Left ventricle myocardium superior (tissue), 1 donor: ENCODE results near the gene NUDT3. TPM values are rescaled to one million over a fixed set of nuclear protein-coding genes. Genes with fewer than 3 reads are reported as not detected.
A peak's percentile ranks its signal among the peaks of the same experiment; 100 is the strongest.

Experiments
- ATAC-seq: fragments of 200-7000 bp; cut with Tn5 transposase; one replicate; pipeline ENCODE4 v1.9.1; 2020; ENCODE audit warnings: mild to moderate bottlenecking, moderate library complexity
- DNase-seq: peaks from one replicate; pipeline ENCODE4 v3.0.0-alpha.2; 2020
- intact Hi-C: fragments of 100-400 bp; cut with micrococcal nuclease; formaldehyde crosslinking; loops from one replicate; pipeline ENCODE4 v1.11.0; 2022
- microRNA-seq: library from miRNA; unstranded; fragments of <30 nt; microRNA quantifications from one replicate; pipeline ENCODE4 v1.2.0, GENCODE V29; 2020; ENCODE audit warnings: borderline number of aligned reads
- total RNA-seq: library from RNA; stranded (reverse); fragmentation: NEBNext Ultra II Directional; extraction: Animal tissue kit (Norgen Biotek cat#: 25700); gene quantifications from one replicate; pipeline ENCODE4 v1.2.1, GENCODE V29; 2021
- donor health status: DM: no; HTN: yes; CAD: no; lungs with severe emphysema.

The NUDT3 gene
- total RNA-seq, 1 donor from 2014 or later = 59.3 TPM

- DNase-seq (peak; percentile 94), ATAC-seq (peak; percentile 94)
- intact Hi-C loops = no loop called here
Measured at GRCh38 chr6:34236443-34237315, 155.8 kb downstream of the NUDT3 start, which contains the start of gene HMGA1. Gene HMGA1 (plus strand): TSS chr6:34236873. CDS start chr6:34240781, 3,908 bp downstream.

DNA sequence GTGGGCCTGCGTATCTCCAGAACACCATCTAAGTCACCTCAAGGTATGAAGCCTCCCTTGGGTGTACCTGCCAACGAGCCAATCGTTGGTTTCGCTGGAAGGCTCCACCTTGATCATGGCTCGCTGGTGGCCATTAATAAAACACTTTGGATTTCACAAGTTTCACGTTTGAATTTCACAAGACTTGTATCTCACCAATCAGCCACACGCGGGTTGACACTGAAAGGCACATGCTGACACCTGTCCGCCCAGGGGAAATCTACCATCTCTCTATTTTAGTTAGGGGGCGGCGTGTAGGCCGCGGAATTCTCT lies 156.4 kb downstream of the NUDT3 start:
- intact Hi-C loops = no loop called here
- DNase-seq = no peak
- no peak for ATAC-seq

DNA sequence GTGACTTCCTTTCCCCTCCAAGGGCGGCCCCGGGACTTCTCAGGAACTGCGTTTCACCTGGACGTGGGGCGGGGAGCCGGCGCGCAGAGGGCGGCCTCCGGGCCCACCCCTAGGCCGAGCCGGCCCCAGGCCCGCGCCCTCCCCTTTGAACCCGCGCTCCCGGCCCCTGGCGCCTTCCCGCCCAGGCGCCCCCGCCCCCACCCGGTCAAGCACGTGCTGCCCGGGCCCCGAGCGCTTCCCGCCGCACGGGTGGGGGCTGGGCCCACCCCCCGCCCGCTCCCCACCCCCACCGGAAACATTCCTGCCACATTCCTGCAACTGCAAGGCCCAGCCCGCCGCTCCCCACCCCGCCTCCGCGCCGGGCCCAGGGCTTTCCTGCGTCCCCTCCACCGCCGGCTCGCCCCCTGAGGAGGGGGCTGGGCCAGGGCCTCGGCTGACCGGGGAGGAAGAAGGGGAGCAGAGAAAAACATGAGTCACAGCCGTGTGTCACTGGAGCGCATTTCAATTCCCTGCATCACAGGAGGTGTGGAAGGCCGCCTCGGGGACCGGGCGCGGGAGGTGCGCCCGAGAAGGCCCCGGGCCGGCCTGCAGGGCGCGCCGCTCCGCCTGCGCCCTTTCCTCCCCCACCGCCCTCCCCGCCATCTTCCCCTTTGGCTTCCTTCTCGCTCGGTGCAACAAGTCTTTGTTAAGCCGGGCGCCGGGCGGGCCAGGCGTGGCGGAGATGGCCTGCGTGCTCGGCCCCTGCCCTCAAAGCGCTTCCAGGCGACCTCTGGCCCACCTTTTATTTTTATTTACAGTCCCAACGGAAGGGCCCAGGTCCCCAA lies 156.9 kb downstream of the NUDT3 start:
- ATAC-seq = peak; percentile 32
- DNase-seq = peak; percentile 72
- intact Hi-C loops = no loop called here

- no peak for DNase-seq
- intact Hi-C loops = no loop called here
Measured at GRCh38 chr6:34234667-34235306, 157.7 kb downstream of the NUDT3 start.

GRCh38 chr6:34233867-34234266 lies 158.6 kb downstream of the NUDT3 start:
- DNase-seq (no peak), ATAC-seq (no peak)
- intact Hi-C loops = no loop called here

More at GRCh38 chr6:34234667-34235306, 157.7 kb downstream of the NUDT3 start:
- ATAC-seq = no peak

DNA sequence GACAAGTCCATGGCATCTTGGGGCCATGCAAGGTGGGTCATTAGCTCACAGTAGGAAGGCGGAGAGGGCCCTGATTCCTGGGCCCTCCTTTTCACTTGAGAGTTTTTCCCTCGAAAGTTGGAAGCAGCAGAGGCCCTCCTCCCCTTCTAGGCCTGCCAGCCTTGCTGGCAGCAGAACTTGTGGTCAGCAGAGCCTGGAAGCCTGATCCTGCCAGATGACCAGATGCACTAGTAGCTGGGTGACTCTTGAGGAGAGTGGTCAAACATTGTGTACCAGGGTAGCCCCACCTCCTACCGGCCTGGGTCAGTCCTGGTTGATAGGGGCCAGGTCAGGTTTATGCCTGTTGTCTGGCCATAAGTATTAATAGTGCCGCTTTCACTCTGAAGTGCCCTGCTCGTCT lies 159.6 kb downstream of the NUDT3 start:
- DNase-seq (no peak), ATAC-seq (no peak)
- intact Hi-C loops = no loop called here

DNA sequence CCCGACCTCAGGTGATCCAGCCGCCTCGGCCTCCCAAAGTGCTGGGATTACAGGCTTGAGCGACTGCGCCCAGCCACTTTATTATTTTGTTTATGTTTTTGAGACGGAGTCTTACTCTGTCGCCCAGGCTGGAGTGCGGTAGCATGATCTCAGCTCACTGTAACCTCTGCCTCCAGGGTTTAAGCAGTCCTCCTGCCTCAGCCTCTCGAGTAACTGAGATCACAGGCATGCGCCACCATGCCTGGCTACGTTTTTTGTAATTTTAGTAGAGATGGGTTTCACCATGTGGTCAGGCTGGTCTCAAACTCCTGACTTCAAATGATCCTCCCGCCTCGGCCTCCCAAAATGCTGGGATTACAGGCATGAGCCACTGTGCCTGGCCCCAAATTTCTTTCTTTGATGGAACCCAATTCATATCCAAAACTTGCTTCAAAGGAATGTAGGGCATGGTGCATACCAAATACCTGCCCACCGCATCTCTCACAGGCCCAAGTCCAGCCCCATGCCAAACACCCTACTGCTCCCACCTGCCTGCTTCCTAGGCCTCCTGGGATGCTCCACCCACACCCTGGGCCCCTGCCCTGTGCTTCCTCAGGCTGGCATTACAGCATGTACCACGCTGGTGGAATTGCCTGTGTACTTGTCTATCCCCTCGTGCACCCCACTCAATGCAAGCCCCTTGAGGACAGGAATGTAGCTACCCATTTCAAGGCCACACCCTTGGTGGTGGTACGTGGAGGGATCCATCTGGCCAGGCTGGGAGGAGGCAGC lies 160.7 kb downstream of the NUDT3 start:
- no peak for DNase-seq
- ATAC-seq = no peak
- intact Hi-C loops = no loop called here

DNA sequence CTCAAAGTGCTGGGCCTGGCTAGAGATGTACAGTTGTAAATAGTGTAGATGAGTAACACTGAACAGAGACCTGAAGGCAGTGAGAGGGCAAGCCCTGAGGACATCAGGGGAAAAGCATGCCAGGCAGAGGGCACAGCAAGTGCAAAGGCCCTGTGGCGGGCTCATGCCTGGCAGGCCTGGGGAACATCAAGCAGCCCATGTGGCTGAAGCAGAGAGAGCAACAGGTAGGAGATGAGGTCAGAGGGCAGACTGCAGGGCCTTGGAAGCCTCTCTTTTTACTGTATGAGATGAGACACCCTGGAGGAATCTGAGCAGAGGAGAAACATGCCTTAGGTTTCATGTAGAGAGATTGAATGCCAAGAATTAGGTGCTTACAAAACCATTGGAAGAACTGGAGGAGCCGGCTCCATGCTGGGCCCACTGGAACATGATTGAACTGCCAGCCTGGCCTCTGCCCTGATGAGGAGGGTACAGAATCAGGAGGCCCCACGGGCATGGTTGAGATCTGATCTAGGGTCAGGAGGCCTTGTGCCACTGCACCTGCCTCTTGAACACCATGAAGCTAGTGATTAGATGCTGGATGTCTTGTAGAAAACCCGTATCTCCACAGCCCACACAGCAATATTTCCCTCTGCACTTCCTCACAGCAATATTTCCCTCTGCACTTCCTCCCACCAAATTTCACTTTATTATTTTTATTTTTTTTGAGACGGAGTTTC lies 161.7 kb downstream of the NUDT3 start:
- no peak for ATAC-seq
- DNase-seq = no peak
- intact Hi-C loops = no loop called here

- no peak for ATAC-seq
- intact Hi-C loops = no loop called here
- no peak for DNase-seq
Measured at GRCh38 chr6:34229877-34230276, 162.6 kb downstream of the NUDT3 start.

Small RNAs within 50 kb of the gene (microRNA-seq; reads per million reads assigned to microRNA genes)
- not detected for gene MIR6835

Other genes starting within 250 kb of the NUDT3 start
- not detected for gene GRM4, start 246.6 kb downstream of the NUDT3 start, total RNA-seq
- gene HMGA1, start 155.8 kb downstream of the NUDT3 start, total RNA-seq = 51.9 TPM
- 19.7 TPM for gene SMIM29, start 143.7 kb downstream of the NUDT3 start, total RNA-seq
- 604 TPM for gene RPS10, start 33.4 kb upstream of the NUDT3 start, total RNA-seq
- gene PACSIN1, start 73.4 kb upstream of the NUDT3 start, total RNA-seq = 13.6 TPM
- not detected for gene SPDEF, start 163.7 kb upstream of the NUDT3 start, total RNA-seq